HG03342 (cell line): ENCODE results near the gene ASB13.
"Not testable (repeated sequence)": the region's sequence is repeated elsewhere in the genome, so short reads cannot be mapped to it uniquely, and the experiment has no call there.

Experiments
- ATAC-seq: cut with Tn5 transposase; IDR thresholded peaks from one replicate; pipeline ENCODE4 v1.9.1; 2021; ENCODE audit warnings: mild to moderate bottlenecking, moderate library complexity; ENCODE audit not compliant: unreplicated experiment

Gene ASB13

GRCh38 chr10:5625992-5626777 lies 40.2 kb downstream of the ASB13 start:
- no peak for ATAC-seq

- ATAC-seq: no peak
Observed at GRCh38 chr10:5624701-5625100, 41.7 kb downstream of the ASB13 start.

GRCh38 chr10:5623081-5623748 lies 43.2 kb downstream of the ASB13 start:
- peak; percentile 93 for ATAC-seq

GRCh38 chr10:5622186-5622960 lies 44.0 kb downstream of the ASB13 start:
- no peak for ATAC-seq

GRCh38 chr10:5621371-5621770 lies 45.0 kb downstream of the ASB13 start:
- not testable (repeated sequence) for ATAC-seq

GRCh38 chr10:5620966-5621365 lies 45.4 kb downstream of the ASB13 start:
- ATAC-seq: no peak

- no peak for ATAC-seq
Observed at GRCh38 chr10:5620223-5620721, 46.1 kb downstream of the ASB13 start.

- ATAC-seq: no peak
Observed at GRCh38 chr10:5619362-5620211, 46.8 kb downstream of the ASB13 start.

GRCh38 chr10:5618829-5619228 lies 47.6 kb downstream of the ASB13 start:
- no peak for ATAC-seq

GRCh38 chr10:5618042-5618441 lies 48.4 kb downstream of the ASB13 start:
- ATAC-seq: no peak

GRCh38 chr10:5617521-5617920 lies 48.9 kb downstream of the ASB13 start:
- ATAC-seq: no peak

GRCh38 chr10:5616836-5617235 lies 49.6 kb downstream of the ASB13 start:
- no peak for ATAC-seq

GRCh38 chr10:5616046-5616445 lies 50.3 kb downstream of the ASB13 start:
- ATAC-seq: no peak

- no peak for ATAC-seq
Observed at GRCh38 chr10:5615316-5615715, 51.1 kb downstream of the ASB13 start.

GRCh38 chr10:5614155-5614721 lies 52.2 kb downstream of the ASB13 start:
- ATAC-seq: no peak

GRCh38 chr10:5613481-5614154 lies 52.8 kb downstream of the ASB13 start:
- ATAC-seq: no peak

GRCh38 chr10:5611899-5612680 lies 54.3 kb downstream of the ASB13 start:
- ATAC-seq: no peak

GRCh38 chr10:5609952-5610616 lies 56.3 kb downstream of the ASB13 start:
- ATAC-seq: no peak
